ENCODE data around the gene TPI1. TPM values are rescaled to one million over a fixed set of nuclear protein-coding genes. Genes with fewer than 3 reads are reported as not detected.
A peak's percentile ranks its signal among the peaks of the same experiment; 100 is the strongest.

The TPI1 gene
- total and polyA plus RNA-seq, 10 donors, result 218 to 471 (median 294) TPM

GRCh38 chr12:6917491-6918231 lies 50.3 kb downstream of the TPI1 start:
- Histone ChIP-seq H3K4me3 (no peak overlapping the region), H3K36me3 (peaks cover 0 to 31% (median 3%) of the 10 kb centered on the region in 6 donors), H3K27ac (no peak overlapping the region), H3K27me3 (replicated peaks in 1 of 7) (peaks cover 0 to 33% (median 0%) of the 10 kb centered on the region in 7 donors), H3K9me3 (no peaks in the 10 kb centered on the region), H3K4me1 (peaks cover 4 to 48% (median 31%) of the 10 kb centered on the region in 6 donors)
- intact Hi-C loops (cut with DNase I; ENCODE audit: low total_unique reads), result no loop called here
- TF ChIP-seq POLR2A (IDR thresholded peaks at IDR 0.05) (no peak), CTCF (IDR thresholded peaks at IDR 0.05 in 8 of 11, conservative IDR thresholded peaks at IDR 0.05 in 3 of 11) (no peak), POLR2AphosphoS5 (IDR thresholded peaks at IDR 0.05) (no peak)
- DNase-seq, result peak; percentile 49
- WGBS, 5 donors, result 83 to 90% (median 87%) methylated on average over 14 of the region's 14 CpGs

DNA sequence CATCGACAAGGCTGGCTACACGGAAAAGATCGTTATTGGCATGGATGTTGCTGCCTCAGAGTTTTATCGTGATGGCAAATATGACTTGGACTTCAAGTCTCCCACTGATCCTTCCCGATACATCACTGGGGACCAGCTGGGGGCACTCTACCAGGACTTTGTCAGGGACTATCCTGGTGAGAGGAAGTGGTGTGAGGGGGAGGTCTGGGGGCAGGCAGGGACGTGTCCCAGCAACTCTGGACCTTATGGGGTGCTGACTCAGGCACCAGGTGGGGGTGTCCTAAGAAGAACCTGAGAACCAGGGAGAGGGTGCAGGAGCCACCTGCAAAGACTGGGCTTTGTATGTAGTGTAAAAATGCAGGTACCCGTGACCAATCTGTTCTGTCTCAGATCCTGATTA lies 52.3 kb downstream of the TPI1 start:
- WGBS, 5 donors, result 63 to 73% (median 65%) methylated on average over 7 of the region's 7 CpGs
- H3K4me1 ChIP-seq, result peaks cover 2 to 52% (median 41%) of the 10 kb centered on the region in 6 donors
- intact Hi-C loops (cut with DNase I; ENCODE audit: low total_unique reads), result no loop called here
- TF ChIP-seq POLR2A (IDR thresholded peaks at IDR 0.05) (no peak), CTCF (IDR thresholded peaks at IDR 0.05 in 8 of 11, conservative IDR thresholded peaks at IDR 0.05 in 3 of 11) (no peak), POLR2AphosphoS5 (IDR thresholded peaks at IDR 0.05) (no peak)
- peak overlapping the region in 1 of 8 donors; percentile 27 for H3K27ac ChIP-seq
- no peaks in the 10 kb centered on the region for H3K9me3 ChIP-seq
- no peak overlapping the region for H3K4me3 ChIP-seq
- DNase-seq, result peak; percentile 50
- peaks cover 0 to 13% (median 0%) of the 10 kb centered on the region in 7 donors for H3K27me3 ChIP-seq (replicated peaks in 1 of 7)
- H3K36me3 ChIP-seq, result peaks cover 0 to 31% (median 3%) of the 10 kb centered on the region in 6 donors

Other genes with a start within 250 kb of the TPI1 start
- gene LPAR5, start 231.6 kb upstream of the TPI1 start, total RNA-seq, result 10 to 100 TPM; 12.9 to 26.6 (median 16.9) TPM
- gene LPAR5, start 231.6 kb upstream of the TPI1 start, polyA plus RNA-seq, result 10 to 100 TPM; 10.9 to 16.0 (median 14.9) TPM
- 10 to 100 TPM; 13.2 to 41.7 (median 18.1) TPM for gene ACRBP, start 220.1 kb upstream of the TPI1 start, total RNA-seq
- gene ACRBP, start 220.1 kb upstream of the TPI1 start, polyA plus RNA-seq, result 1 to 10 TPM; 7.2 to 8.8 (median 7.3) TPM
- gene ING4, start 204.4 kb upstream of the TPI1 start, total RNA-seq, result 10 to 100 TPM; 34.5 to 68.8 (median 49.9) TPM
- 10 to 100 TPM; 33.0 to 56.7 (median 50.3) TPM for gene ING4, start 204.4 kb upstream of the TPI1 start, polyA plus RNA-seq
- gene ZNF384, start 178.2 kb upstream of the TPI1 start, total RNA-seq, result 10 to 100 TPM; 48.8 to 79.8 (median 59.0) TPM
- 10 to 100 TPM; 18.9 to 35.9 (median 28.7) TPM for gene ZNF384, start 178.2 kb upstream of the TPI1 start, polyA plus RNA-seq
- under 1 TPM in 2 of 7 donors, not detected in 5; 0.28 to 0.30 TPM for gene PIANP, start 166.7 kb upstream of the TPI1 start, total RNA-seq
- under 1 TPM; 0.10 to 0.24 (median 0.15) TPM for gene PIANP, start 166.7 kb upstream of the TPI1 start, polyA plus RNA-seq
- gene COPS7A, start 143.5 kb upstream of the TPI1 start, total RNA-seq, result 10 to 100 TPM; 40.5 to 61.9 (median 49.9) TPM
- gene COPS7A, start 143.5 kb upstream of the TPI1 start, polyA plus RNA-seq, result 10 to 100 TPM; 29.6 to 50.6 (median 33.7) TPM
- gene MLF2, start 114.4 kb upstream of the TPI1 start, total RNA-seq, result 100 to 1,000 TPM in 5 of 7 donors, 10 to 100 TPM in 2; 85.4 to 123 (median 104) TPM
- 100 to 1,000 TPM in 2 of 3 donors, 10 to 100 TPM in 1; 78.0 to 116 (median 101) TPM for gene MLF2, start 114.4 kb upstream of the TPI1 start, polyA plus RNA-seq
- 100 to 1,000 TPM in 1 of 7 donors, 10 to 100 TPM in 6; 47.4 to 130 (median 89.1) TPM for gene PTMS, start 101.2 kb upstream of the TPI1 start, total RNA-seq
- gene PTMS, start 101.2 kb upstream of the TPI1 start, polyA plus RNA-seq, result 100 to 1,000 TPM in 2 of 3 donors, 10 to 100 TPM in 1; 70.5 to 169 (median 102) TPM
- gene LAG3, start 95.0 kb upstream of the TPI1 start, total RNA-seq, result 10 to 100 TPM in 6 of 7 donors, 1 to 10 TPM in 1; 9.4 to 29.4 (median 17.9) TPM
- 1 to 10 TPM; 3.7 to 4.7 (median 4.5) TPM for gene LAG3, start 95.0 kb upstream of the TPI1 start, polyA plus RNA-seq
- 100 to 1,000 TPM; 104 to 207 (median 180) TPM for gene CD4, start 78.0 kb upstream of the TPI1 start, total RNA-seq
- 10 to 100 TPM; 21.8 to 32.8 (median 23.3) TPM for gene CD4, start 78.0 kb upstream of the TPI1 start, polyA plus RNA-seq
- 1 to 10 TPM; 2.1 to 7.1 (median 4.0) TPM for gene GPR162, start 45.7 kb upstream of the TPI1 start, total RNA-seq
- gene GPR162, start 45.7 kb upstream of the TPI1 start, polyA plus RNA-seq, result 10 to 100 TPM in 2 of 3 donors, 1 to 10 TPM in 1; 5.0 to 14.7 (median 10.3) TPM
- gene P3H3, start 39.1 kb upstream of the TPI1 start, total RNA-seq, result 10 to 100 TPM in 2 of 7 donors, 1 to 10 TPM in 5; 4.2 to 11.7 (median 6.8) TPM
- gene P3H3, start 39.1 kb upstream of the TPI1 start, polyA plus RNA-seq, result 1 to 10 TPM; 4.6 to 6.9 (median 4.7) TPM
- 1 to 10 TPM in 6 of 7 donors, under 1 TPM in 1; 0.75 to 3.9 (median 2.6) TPM for gene GNB3, start 26.6 kb upstream of the TPI1 start, total RNA-seq
- gene GNB3, start 26.6 kb upstream of the TPI1 start, polyA plus RNA-seq, result 1 to 10 TPM in 1 of 3 donors, under 1 TPM in 2; 0.93 to 1.3 (median 0.94) TPM
- gene CDCA3, start 16.2 kb upstream of the TPI1 start, total RNA-seq, result 10 to 100 TPM in 1 of 7 donors, 1 to 10 TPM in 6; 1.9 to 10.2 (median 5.8) TPM
- gene CDCA3, start 16.2 kb upstream of the TPI1 start, polyA plus RNA-seq, result 10 to 100 TPM in 1 of 3 donors, 1 to 10 TPM in 2; 3.6 to 18.1 (median 5.1) TPM
- gene USP5, start 15.4 kb upstream of the TPI1 start, total RNA-seq, result 10 to 100 TPM; 29.8 to 62.4 (median 53.5) TPM
- 10 to 100 TPM; 23.1 to 40.5 (median 23.6) TPM for gene USP5, start 15.4 kb upstream of the TPI1 start, polyA plus RNA-seq
- 10 to 100 TPM in 4 of 7 donors, 1 to 10 TPM in 3; 7.0 to 12.9 (median 10.3) TPM for gene SPSB2, start 5.8 kb downstream of the TPI1 start, total RNA-seq
- gene SPSB2, start 5.8 kb downstream of the TPI1 start, polyA plus RNA-seq, result 10 to 100 TPM; 11.3 to 17.0 (median 11.5) TPM
- 1 to 10 TPM; 3.1 to 9.6 (median 5.9) TPM for gene LRRC23, start 37.3 kb downstream of the TPI1 start, total RNA-seq
- gene LRRC23, start 37.3 kb downstream of the TPI1 start, polyA plus RNA-seq, result 10 to 100 TPM in 1 of 3 donors, 1 to 10 TPM in 2; 7.0 to 10.1 (median 7.5) TPM
- gene ENO2, start 47.0 kb downstream of the TPI1 start, total RNA-seq, result 10 to 100 TPM in 6 of 7 donors, 1 to 10 TPM in 1; 7.6 to 37.7 (median 25.0) TPM
- 10 to 100 TPM; 11.5 to 41.3 (median 29.1) TPM for gene ENO2, start 47.0 kb downstream of the TPI1 start, polyA plus RNA-seq
- 100 to 1,000 TPM in 1 of 7 donors, 10 to 100 TPM in 6; 64.7 to 112 (median 81.7) TPM for gene ATN1, start 60.4 kb downstream of the TPI1 start, total RNA-seq
- gene ATN1, start 60.4 kb downstream of the TPI1 start, polyA plus RNA-seq, result 10 to 100 TPM; 10.1 to 42.0 (median 21.4) TPM
- not detected for gene RNU7-1, start 76.3 kb downstream of the TPI1 start, total RNA-seq
- not detected for gene RNU7-1, start 76.3 kb downstream of the TPI1 start, polyA plus RNA-seq
- gene C12orf57, start 76.5 kb downstream of the TPI1 start, total RNA-seq, result 100 to 1,000 TPM in 6 of 7 donors, 10 to 100 TPM in 1; 79.2 to 364 (median 116) TPM
- gene C12orf57, start 76.5 kb downstream of the TPI1 start, polyA plus RNA-seq, result 100 to 1,000 TPM; 181 to 323 (median 242) TPM
- gene PTPN6, start 83.8 kb downstream of the TPI1 start, total RNA-seq, result 100 to 1,000 TPM; 314 to 431 (median 423) TPM
- 100 to 1,000 TPM; 398 to 713 (median 604) TPM for gene PTPN6, start 83.8 kb downstream of the TPI1 start, polyA plus RNA-seq
- 100 to 1,000 TPM; 127 to 143 (median 133) TPM for gene PHB2, start 103.1 kb downstream of the TPI1 start, total RNA-seq
- gene PHB2, start 103.1 kb downstream of the TPI1 start, polyA plus RNA-seq, result 100 to 1,000 TPM; 166 to 199 (median 177) TPM
- 10 to 100 TPM; 19.9 to 56.3 (median 44.0) TPM for gene EMG1, start 103.4 kb downstream of the TPI1 start, total RNA-seq
- gene EMG1, start 103.4 kb downstream of the TPI1 start, polyA plus RNA-seq, result 10 to 100 TPM; 23.6 to 38.3 (median 37.1) TPM
- 10 to 100 TPM; 28.8 to 52.5 (median 40.8) TPM for gene LPCAT3, start 150.9 kb downstream of the TPI1 start, total RNA-seq
- gene LPCAT3, start 150.9 kb downstream of the TPI1 start, polyA plus RNA-seq, result 10 to 100 TPM in 2 of 3 donors, 1 to 10 TPM in 1; 9.7 to 13.5 (median 11.2) TPM
- gene C1S, start 193.2 kb downstream of the TPI1 start, total RNA-seq, result 100 to 1,000 TPM; 235 to 451 (median 312) TPM
- gene C1S, start 193.2 kb downstream of the TPI1 start, polyA plus RNA-seq, result 100 to 1,000 TPM; 102 to 179 (median 128) TPM
- 100 to 1,000 TPM; 188 to 421 (median 289) TPM for gene C1R, start 224.9 kb downstream of the TPI1 start, total RNA-seq
- 100 to 1,000 TPM in 2 of 3 donors, 10 to 100 TPM in 1; 91.8 to 183 (median 154) TPM for gene C1R, start 224.9 kb downstream of the TPI1 start, polyA plus RNA-seq
- 100 to 1,000 TPM in 3 of 7 donors, 10 to 100 TPM in 4; 67.0 to 126 (median 93.1) TPM for gene C1RL, start 241.7 kb downstream of the TPI1 start, total RNA-seq
- gene C1RL, start 241.7 kb downstream of the TPI1 start, polyA plus RNA-seq, result 10 to 100 TPM; 19.1 to 26.1 (median 20.3) TPM